HG03139 (cell line): Measurements from ENCODE around the gene SUSD2.
"Not testable (repeated sequence)": the region's sequence is repeated elsewhere in the genome, so short reads cannot be mapped to it uniquely, and the experiment has no call there.

Source experiments
- ATAC-seq: cut with Tn5 transposase; IDR thresholded peaks from one replicate; pipeline ENCODE4 v1.9.1; 2021; ENCODE audit not compliant: unreplicated experiment

Gene SUSD2

DNA sequence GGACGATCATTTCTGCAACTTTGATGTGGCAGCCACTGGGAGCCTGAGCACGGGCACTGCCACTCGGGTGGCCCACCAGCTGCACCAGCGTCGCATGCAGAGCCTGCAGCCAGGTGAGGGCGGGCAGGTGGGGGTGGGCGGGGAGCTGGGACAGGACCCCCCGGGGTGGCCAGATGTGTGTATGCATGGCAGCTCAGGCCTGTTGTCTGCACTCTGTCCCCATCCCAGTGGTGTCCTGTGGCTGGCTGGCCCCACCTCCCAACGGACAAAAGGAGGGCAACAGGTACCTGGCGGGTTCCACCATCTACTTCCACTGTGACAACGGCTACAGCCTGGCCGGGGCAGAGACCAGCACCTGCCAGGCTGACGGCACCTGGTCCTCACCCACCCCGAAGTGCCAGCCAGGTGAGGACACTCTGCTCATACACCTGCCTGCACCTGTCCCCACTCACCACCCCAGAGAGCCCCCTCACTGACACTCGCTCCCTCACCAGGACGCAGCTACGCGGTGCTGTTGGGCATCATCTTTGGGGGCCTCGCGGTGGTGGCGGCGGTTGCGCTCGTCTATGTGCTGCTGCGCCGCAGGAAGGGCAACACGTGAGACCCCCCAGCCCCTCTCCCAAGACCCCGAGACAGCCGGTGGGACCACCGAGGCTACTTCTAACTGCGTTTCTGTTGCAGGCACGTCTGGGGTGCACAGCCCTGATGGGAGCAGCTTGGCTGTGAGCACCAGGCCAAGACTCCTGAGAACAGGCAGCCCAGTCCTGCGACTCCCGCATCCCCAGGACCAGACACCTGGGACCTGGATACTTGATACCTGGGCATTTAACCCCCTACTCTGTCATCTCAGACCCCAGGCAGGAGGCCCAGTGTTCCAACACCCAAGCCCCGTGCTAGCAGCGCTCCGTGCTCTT lies 6.7 kb downstream of the SUSD2 start:
- ATAC-seq, result no peak

GRCh38 chr22:24188705-24189248 lies 7.5 kb downstream of the SUSD2 start:
- ATAC-seq, result no peak

DNA sequence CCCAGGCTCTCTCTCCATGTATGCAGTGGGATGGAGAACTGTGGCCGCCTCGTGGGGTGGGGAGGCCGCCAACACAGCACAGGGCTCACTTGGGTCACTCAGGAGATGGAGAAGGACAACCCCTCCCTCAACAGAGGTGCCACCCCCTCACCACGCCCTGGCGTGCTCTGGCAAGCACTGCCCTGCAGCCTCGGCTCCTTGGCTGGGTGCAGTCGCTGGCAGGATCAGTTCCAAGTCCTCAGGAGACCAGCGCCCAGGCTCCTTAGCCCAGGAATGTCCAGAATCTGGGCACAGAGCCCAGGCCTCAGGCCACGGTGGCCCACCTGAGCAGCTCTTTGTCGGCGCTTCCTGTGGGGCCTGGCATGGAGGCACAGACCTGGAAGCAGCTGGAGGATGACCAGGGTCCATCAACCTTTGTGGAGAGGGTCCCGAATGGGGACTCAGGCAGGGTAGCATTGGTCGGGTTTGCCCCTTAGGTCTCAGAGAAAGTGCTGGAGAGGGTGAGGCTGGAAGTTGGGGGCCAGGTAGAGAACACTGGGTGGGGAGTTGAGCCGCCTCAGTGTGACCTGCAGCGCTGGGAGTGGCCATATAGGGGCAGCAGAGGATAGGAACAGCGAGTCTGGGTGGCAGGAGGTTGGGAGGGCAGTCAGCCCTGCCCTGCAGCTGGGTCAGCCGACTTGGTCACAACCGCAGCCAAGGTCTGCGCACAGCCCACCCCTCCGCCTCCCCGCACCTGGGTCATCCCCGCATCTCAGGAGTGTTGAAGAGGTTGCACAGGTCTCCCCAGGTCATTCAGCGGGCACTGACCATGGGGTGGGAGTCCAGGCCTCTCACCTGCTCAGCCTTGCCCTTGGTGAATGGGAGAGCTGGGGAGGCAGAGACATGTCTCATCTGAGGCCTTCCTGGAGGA lies 8.2 kb downstream of the SUSD2 start:
- no peak for ATAC-seq

DNA sequence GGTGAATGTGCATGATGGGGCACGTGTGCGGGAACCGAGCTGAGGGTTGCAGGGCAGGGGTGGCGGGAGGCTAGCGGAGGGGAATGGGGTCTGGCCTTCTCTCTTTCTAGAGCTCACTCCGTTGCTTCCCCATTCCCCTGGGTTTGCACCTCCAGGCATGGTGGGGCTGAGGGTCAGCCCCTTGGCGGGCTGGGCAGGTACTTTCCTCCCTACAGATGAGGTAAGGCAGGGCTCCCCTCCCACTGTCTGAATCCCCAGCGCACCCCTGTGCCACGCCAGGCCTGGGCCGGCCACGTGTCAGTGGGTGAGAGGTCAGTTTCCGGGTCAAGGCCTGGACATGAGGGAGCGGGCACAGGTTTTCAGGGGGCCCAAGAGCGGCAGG lies 8.9 kb downstream of the SUSD2 start:
- no peak for ATAC-seq

DNA sequence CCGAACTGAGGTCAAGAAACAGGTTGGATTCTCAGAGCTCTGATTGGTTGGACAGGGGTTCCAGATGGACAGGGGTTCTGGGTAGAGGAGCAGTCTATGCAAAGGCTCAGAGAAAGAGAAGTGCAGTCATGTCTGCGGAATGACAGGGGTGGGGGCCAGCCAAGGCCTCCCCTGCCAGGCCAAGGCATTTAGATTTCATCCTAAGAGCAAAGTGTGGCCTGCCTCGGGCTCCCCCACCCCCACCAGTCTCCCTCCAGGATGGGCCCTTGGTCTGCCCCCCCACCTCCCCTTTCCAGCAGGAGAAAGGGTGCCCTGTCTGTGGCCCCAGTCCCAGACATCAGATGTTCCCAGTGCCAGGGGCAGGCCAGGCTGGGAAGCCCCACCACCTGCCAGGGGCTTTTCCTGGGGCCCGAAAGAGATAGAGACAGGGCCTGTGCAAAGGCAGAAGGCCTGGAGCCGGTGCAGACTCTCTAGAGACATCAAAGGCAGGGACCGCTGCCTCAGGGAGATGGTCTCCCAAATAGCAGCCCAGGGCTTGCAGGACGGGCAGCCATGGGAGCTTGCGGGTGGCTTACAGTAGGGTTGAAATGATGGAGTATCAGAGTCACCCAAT lies 9.4 kb downstream of the SUSD2 start:
- no peak for ATAC-seq

- ATAC-seq, result no peak
These were observed 10.1 kb downstream of the SUSD2 start for GRCh38 chr22:24191381-24191841.

DNA sequence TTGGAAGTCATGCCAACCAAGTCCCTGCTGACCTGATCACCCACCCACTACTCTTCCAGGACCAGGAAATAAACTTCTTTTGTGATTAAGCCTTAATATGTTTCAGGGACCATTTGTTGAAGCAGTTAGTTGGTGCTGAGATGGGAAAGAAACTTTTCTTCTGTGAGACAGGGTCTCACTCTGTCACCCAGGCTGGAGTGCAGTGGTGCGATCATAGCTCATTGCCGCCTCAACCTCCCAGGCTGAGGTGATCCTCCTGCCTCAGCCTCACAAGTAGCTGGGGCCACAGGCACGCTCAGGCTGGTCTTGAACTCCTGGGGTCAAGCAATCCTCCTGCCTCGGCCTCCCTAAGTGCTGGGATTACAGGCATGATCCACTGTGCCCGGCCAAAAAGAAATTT lies 10.6 kb downstream of the SUSD2 start:
- no peak for ATAC-seq

DNA sequence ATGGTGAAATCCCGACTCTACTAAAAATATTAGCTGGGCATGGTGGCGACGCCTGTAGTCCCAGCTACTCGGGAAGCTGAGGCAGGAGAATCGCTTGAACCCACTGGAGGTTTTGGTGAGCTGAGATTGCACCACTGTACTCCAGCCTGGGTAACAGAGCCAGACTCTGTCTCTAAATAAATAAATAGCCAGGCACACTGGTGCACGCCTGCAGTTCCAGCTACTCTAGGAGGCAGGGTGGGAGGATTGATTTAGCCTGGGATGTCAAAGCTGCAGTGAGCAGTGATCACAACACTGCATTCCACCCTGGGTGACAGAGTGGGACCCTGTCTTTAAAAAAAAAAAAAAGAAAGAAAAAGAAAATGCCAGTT lies 17.4 kb downstream of the SUSD2 start:
- no peak for ATAC-seq

- no peak for ATAC-seq
These were observed 19.4 kb downstream of the SUSD2 start for GRCh38 chr22:24200619-24201212.

DNA sequence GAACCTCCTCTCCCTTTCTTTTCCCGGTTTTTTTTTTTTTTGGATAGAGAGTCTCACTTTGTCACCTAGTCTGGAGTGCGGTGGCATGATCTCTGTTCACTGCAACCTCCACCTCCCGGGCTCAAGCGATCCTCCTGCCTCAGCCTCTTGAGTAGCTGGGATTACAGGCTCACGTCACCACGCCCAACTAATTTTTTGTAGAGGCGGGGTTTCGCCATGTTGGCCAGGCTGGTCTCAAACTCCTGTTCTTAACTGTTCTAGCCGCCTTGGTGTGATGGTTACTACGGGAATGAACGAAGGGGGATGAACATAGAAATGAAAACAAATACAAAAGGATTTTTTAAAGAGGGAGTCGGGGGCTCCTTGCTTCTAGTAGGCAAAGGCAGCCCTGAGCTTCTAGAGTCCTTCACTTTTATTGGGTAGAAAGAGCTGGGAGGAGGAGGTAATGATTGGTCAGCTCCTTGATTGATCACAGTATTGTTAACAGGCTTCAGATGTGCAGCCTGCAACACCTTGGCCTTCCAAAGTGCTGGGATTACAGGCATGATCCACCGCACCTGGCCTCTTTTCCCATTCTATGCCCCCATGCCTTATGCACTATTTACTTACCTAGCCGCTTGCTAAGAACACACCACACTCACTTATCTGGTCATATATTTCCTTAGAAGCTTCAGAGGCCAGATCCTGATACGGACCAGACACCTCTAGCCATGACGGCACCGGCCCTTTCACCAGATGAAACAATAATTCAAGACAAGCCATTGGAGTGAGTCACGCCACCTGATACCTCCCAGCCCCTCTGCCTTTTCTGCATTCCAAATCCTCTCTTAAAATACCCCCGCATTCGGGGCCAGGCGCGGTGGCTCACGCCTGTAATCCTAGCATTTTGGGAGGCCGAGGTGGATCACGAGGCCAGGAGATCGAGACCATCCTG lies 20.7 kb downstream of the SUSD2 start:
- no peak for ATAC-seq

GRCh38 chr22:24203856-24204255 lies 22.6 kb downstream of the SUSD2 start:
- not testable (repeated sequence) for ATAC-seq

GRCh38 chr22:24205438-24206195 lies 24.3 kb downstream of the SUSD2 start:
- ATAC-seq, result no peak

- ATAC-seq, result not testable (repeated sequence)
These were observed 25.4 kb downstream of the SUSD2 start for GRCh38 chr22:24206460-24207263.

DNA sequence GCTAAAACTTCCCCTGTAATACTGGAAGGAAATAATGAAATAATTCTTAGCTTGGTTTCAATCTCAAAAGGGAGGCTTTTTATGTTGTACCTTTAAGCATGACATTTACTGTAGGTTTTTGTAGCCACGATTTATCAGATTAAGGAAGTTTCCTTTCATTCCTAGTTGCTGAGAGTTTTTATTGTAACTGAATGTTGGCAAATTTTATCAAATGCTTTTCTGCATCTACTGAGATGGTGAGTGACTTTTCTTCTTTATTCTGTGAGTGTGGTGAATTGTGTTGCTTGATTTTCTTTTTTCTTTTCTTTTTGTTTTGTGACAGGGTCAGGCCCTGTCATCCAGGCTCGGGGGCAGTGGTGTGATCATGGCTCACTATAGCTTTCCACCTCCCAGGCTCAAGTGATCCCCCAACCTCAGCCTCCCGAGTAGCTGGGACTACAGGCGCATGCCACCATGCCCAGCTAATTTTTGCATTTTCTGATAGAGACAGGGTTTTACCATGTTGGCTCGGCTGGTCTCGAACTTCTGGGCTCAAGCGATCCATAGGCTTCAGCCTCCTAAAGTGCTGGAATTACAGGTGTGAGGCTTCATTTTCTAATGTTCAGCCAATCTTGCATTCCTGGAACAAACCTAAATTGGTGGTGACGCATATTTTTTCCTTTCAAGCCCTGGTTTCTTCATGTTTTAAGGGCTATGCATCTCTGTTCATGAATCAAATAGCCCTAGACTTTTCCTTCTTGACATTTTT lies 26.2 kb downstream of the SUSD2 start:
- ATAC-seq, result no peak

GRCh38 chr22:24208012-24208749 lies 26.9 kb downstream of the SUSD2 start:
- no peak for ATAC-seq

GRCh38 chr22:24209016-24209415 lies 27.7 kb downstream of the SUSD2 start:
- ATAC-seq, result no peak

DNA sequence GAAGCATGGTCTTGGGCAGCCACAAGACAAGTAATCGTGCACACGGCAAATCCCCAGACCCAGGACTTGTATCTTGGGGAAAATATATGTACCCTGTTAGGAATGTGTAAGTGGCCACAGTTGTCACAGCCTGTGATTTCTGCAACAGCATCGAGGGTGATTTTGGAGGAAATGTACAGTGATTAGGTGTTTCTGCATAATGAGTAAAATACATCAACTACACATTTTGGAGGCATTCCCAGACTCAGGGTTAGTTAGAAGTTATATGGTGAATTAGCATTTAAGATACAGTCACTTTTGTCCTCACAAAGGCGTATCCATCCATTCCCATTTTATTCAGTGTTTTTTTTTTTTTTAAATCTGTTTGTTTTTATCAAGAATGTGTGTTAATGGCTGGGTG lies 28.4 kb downstream of the SUSD2 start:
- ATAC-seq, result no peak
